PC-9 (cell line): ENCODE data around the gene SLC29A4. TPM values are rescaled to one million over a fixed set of nuclear protein-coding genes. Genes with fewer than 3 reads are reported as not detected.

ENCODE experiments used
- BruUV-seq: library from RNA; stranded (reverse); fragments of 400-500 nt; replicated peaks from 2 replicates; lab custom pipeline; 2021; lab: Mats Ljungman, UMichigan
- CTCF ChIA-PET: fragments of 300-600 bp; sonication (Branson Sonifier 250); formaldehyde crosslinking; loops from one replicate; lab custom pipeline; 2022; ENCODE audit warnings: antibody characterized with exemption; lab: Charles Lee
- POLR2A ChIA-PET: fragments of 300-600 bp; sonication (Branson Sonifier 250); formaldehyde crosslinking; loops from one replicate; lab custom pipeline; 2022; ENCODE audit warnings: antibody characterized with exemption; ENCODE audit not compliant: unreplicated experiment; lab: Charles Lee
- DNase-seq, 2 experiments: peaks; one replicate each; pipeline versions ENCODE4 v3.0.0 to v3.0.0-alpha.2; 2015 to 2022; ENCODE audit warnings: mixed read lengths in 1 of 2
- H2AFZ ChIP-seq: fragments of 200-600 bp; sonication (generic); 2 replicates; pipeline ENCODE4 v1.8.1; 2017; ENCODE audit warnings: antibody characterized with exemption
- H3F3A ChIP-seq: fragments of 200-600 bp; sonication (generic); 2 replicates; pipeline ENCODE4 v1.8.1; 2017; ENCODE audit warnings: antibody characterized with exemption, mild to moderate bottlenecking, low read depth; ENCODE audit not compliant: insufficient read depth
- H3K27ac ChIP-seq: fragments of 200-600 bp; sonication (generic); 2 replicates; pipeline ENCODE4 v1.6.1; 2016; ENCODE audit warnings: mixed run types
- H3K27me3 ChIP-seq: fragments of 200-600 bp; sonication (generic); 2 replicates; pipeline ENCODE4 v1.6.1; 2016; ENCODE audit warnings: low read depth, mixed run types; ENCODE audit not compliant: insufficient read depth
- H3K36me3 ChIP-seq: fragments of 200-600 bp; sonication (generic); 2 replicates; pipeline ENCODE4 v1.6.1; 2016; ENCODE audit warnings: low read depth, mixed run types
- H3K4me1 ChIP-seq: fragments of 200-600 bp; sonication (generic); replicated peaks from 2 replicates; pipeline ENCODE4 v1.6.1; 2016; ENCODE audit warnings: mixed run types; ENCODE audit not compliant: insufficient read depth
- H3K4me2 ChIP-seq: fragments of 200-600 bp; sonication (generic); 2 replicates; pipeline ENCODE4 v1.6.1; 2017; ENCODE audit warnings: mixed run types
- H3K4me3 ChIP-seq: fragments of 200-600 bp; sonication (generic); 2 replicates; pipeline ENCODE4 v1.6.1; 2016; ENCODE audit warnings: mixed run types
- H3K79me2 ChIP-seq: fragments of 200-600 bp; sonication (generic); 2 replicates; pipeline ENCODE4 v1.6.1; 2017; ENCODE audit warnings: low read depth, mixed run types
- H3K9me2 ChIP-seq: fragments of 200-600 bp; sonication (generic); 2 replicates; pipeline ENCODE4 v1.8.1; 2017; ENCODE audit warnings: mild to moderate bottlenecking; ENCODE audit not compliant: insufficient read depth
- H3K9me3 ChIP-seq: fragments of 200-600 bp; sonication (generic); 2 replicates; pipeline ENCODE4 v1.8.1; 2016; ENCODE audit warnings: low read depth; ENCODE audit not compliant: insufficient read depth
- H4K20me1 ChIP-seq: fragments of 200-600 bp; sonication (generic); 2 replicates; pipeline ENCODE4 v1.8.1; 2017; ENCODE audit not compliant: insufficient read depth
- CTCF ChIP-seq: fragments of 200-600 bp; sonication (generic); conservative IDR thresholded peaks from 2 replicates; pipeline ENCODE4 v1.6.1; 2017; ENCODE audit warnings: mixed run types, antibody characterized with exemption, mild to moderate bottlenecking, moderate library complexity
- EZH2 ChIP-seq: fragments of 200-600 bp; sonication (generic); IDR thresholded peaks from 2 replicates; pipeline ENCODE4 v1.8.0; 2017; ENCODE audit warnings: antibody characterized with exemption, low read depth
- intact Hi-C: fragments of 100-400 bp; cut with micrococcal nuclease; formaldehyde crosslinking; loops from one replicate; pipeline ENCODE4 v1.10.0; 2022; ENCODE audit not compliant: unreplicated experiment
- total RNA-seq: library from RNA; stranded (reverse); gene quantifications from 2 replicates; pipeline ENCODE4 v1.2.3, GENCODE V29; 2021

Gene SLC29A4
- total RNA-seq, 1 experiment from 2014 or later = 7.9 TPM

GRCh38 chr7:5345171-5345570 is 62.4 kb downstream of the SLC29A4 start:
- ChIA-PET CTCF (no interaction called here), POLR2A (no interaction called here)
- no peaks in the 10 kb centered on the region for H3K27me3 ChIP-seq
- H3K9me2 ChIP-seq = no peaks in the 10 kb centered on the region
- peaks cover 2% of the 10 kb centered on the region; the same call in 1 of the 2 replicates for H3F3A ChIP-seq
- TF ChIP-seq CTCF (no peak), EZH2 (no peak)
- intact Hi-C loops = no loop called here
- H3K27ac ChIP-seq = no peak overlapping the region
- no TSS peak for BruUV-seq
- no peak overlapping the region for H2AFZ ChIP-seq
- H3K36me3 ChIP-seq = peaks cover 37% of the 10 kb centered on the region
- peaks cover 39% of the 10 kb centered on the region for H4K20me1 ChIP-seq
- DNase-seq = no peak
- H3K4me3 ChIP-seq = no peak overlapping the region
- no peaks in the 10 kb centered on the region; the same call in 1 of the 2 replicates for H3K79me2 ChIP-seq
- H3K4me1 ChIP-seq = no peaks in the 10 kb centered on the region
- H3K4me2 ChIP-seq = no peak overlapping the region
- no peaks in the 10 kb centered on the region for H3K9me3 ChIP-seq

GRCh38 chr7:5345671-5346070 is 62.9 kb downstream of the SLC29A4 start:
- Histone ChIP-seq H3K27ac (no peak overlapping the region), H2AFZ (no peak overlapping the region), H3K79me2 (no peaks in the 10 kb centered on the region), H3K4me3 (no peak overlapping the region), H3F3A (no peaks in the 10 kb centered on the region), H4K20me1 (peaks cover 43% of the 10 kb centered on the region), H3K9me3 (no peaks in the 10 kb centered on the region), H3K4me1 (no peaks in the 10 kb centered on the region), H3K4me2 (no peak overlapping the region), H3K36me3 (peaks cover 35% of the 10 kb centered on the region), H3K27me3 (no peaks in the 10 kb centered on the region), H3K9me2 (no peaks in the 10 kb centered on the region)
- intact Hi-C loops = no loop called here
- ChIA-PET CTCF (no interaction called here), POLR2A (no interaction called here)
- no peak for TF ChIP-seq EZH2
- no peak for TF ChIP-seq CTCF
- BruUV-seq = no TSS peak
- no peak for DNase-seq

- Histone ChIP-seq H3K9me3 (no peaks in the 10 kb centered on the region), H4K20me1 (peaks cover 68% of the 10 kb centered on the region), H3K79me2 (0 out of 2 replicates have a peak, but pooled peaks cover 9% of the 10 kb centered on the region), H3K4me2 (no peak overlapping the region), H3K4me3 (no peak overlapping the region), H3K4me1 (no peaks in the 10 kb centered on the region), H3K9me2 (no peaks in the 10 kb centered on the region), H3F3A (no peaks in the 10 kb centered on the region), H2AFZ (no peak overlapping the region), H3K36me3 (peaks cover 18% of the 10 kb centered on the region), H3K27ac (no peak overlapping the region), H3K27me3 (no peaks in the 10 kb centered on the region)
- no peak for DNase-seq
- TF ChIP-seq EZH2 (no peak), CTCF (no peak)
- CTCF ChIA-PET = no interaction called here
- intact Hi-C loops = no loop called here
- BruUV-seq = no TSS peak
- POLR2A ChIA-PET = no interaction called here
These were observed 65.6 kb downstream of the SLC29A4 start for GRCh38 chr7:5348134-5349004.
